CD4-positive, alpha-beta T cell treated with Interleukin-21 for 1 hour (primary cell): Measurements from ENCODE around the gene RASSF6.
"Not testable (repeated sequence)": the region's sequence is repeated elsewhere in the genome, so short reads cannot be mapped to it uniquely, and the experiment has no call there.

Source experiments
- DNase-seq: peaks from one replicate; pipeline ENCODE4 v3.0.0-alpha.2; 2020

RASSF6 gene, protein sequence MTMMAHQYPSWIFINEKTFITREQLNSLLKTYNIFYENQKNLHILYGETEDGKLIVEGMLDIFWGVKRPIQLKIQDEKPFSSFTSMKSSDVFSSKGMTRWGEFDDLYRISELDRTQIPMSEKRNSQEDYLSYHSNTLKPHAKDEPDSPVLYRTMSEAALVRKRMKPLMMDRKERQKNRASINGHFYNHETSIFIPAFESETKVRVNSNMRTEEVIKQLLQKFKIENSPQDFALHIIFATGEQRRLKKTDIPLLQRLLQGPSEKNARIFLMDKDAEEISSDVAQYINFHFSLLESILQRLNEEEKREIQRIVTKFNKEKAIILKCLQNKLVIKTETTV

DNA sequence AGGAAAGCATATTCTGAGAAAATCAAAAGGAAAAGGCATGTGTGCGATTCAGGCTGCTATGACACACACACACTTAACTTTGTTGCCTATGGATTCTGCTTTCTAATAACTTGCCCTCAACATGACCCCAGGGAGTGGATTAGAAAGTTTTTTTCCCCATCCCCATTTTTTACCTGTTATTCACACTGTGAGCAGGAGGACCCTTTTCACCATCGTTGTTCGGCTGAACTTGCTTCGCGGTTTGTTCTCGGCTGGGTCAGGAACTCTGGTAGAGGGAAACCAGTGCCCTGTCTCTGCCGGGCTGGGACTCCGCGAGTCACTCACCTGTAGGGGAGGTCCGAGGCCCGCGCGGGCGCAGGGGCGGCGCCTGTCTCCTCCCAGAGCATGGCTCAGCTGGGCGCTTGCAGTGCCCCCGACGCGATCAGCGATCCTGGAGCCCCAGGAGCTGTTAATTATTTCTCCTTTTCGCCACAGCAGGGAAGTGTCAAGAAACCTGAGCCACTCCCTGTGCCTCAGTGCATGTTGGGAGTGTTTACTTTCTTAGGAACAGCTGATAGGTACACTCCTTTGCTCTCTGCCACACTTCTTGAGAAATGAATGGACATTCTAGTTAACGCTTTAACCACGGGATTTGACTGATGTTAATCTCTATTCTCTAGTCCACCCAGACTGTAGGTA is at the start of gene RASSF6:
RASSF6 (minus strand) TSS at position 322 of the 678 bp plus-strand sequence. CDS start 8,641 bp downstream, outside the sequence.
- DNase-seq: no peak

DNA sequence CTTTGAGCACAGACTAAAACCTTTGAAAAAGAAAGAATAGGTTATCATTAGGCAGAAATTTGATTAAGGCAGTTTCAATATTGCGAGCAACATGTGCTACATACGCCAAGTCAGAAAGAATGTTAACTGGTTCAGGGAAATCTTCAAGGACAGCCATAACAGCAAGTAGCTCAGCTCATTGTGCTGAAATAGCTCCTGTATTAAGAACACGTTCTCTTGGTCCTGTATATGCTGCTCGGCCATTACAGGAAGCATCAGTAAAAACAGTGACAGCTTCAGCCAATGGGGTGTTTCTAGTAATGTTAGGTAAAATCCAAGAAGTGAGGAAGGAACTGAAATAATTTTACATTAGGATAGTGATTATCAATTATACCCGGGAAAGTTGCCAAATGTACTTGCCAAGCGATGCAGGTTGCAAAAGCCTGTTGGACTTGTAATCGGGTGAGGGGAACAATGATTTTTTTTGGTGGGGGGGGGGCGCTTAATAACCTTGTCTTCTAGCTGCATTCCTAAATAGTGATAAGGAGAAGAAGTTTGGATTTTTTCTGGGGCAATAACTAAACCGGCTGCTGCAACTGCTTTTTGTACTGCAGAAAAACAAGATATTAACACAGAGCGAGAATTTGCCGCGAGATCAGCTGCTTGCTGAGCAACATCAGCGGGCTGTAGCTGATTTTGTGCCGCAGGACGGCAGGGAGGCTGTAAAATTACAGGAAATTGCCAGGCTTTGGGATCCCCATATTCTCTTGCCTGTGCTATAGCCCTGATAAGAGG is 49.4 kb upstream of the RASSF6 start:
- no peak for DNase-seq

DNA sequence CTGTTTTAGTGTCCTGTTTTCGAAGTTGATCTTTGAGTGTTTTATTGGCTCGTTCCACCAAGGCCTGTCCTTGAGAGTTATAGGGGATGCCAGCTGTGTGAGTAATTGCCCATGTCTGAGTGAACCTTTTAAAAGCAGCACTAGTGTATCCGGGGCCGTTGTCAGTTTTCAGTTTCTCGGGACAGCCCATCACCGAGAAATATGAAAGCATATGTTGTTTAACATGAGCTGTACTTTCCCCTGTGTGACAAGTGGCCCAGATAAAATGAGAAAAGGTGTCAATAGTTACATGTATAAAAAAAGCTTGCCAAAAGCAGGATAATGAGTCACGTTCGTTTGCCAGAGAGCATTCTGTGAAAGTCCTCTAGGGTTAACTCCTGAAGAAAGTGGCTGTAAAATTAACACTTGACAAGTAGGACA is 48.6 kb upstream of the RASSF6 start:
- DNase-seq: no peak

DNA sequence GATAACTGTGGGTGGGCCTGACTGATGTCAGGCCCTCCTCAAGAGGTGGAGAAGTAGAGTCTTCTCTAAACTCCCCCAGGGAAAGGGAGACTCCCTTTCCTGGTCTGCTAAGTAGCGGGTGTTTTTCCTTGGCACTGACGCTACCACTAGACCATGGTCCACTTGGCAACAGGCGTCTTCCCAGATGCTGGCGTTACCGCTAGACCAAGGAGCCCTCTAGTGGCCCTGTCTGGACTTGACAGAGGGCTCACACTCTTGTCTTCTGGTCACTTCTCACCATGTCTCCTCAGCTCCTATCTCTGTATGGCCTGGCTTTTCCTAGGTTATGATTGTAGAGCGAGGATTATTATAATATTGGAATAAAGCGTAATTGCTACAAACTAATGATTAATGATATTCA is 45.7 kb upstream of the RASSF6 start:
- DNase-seq: not testable (repeated sequence)

DNA sequence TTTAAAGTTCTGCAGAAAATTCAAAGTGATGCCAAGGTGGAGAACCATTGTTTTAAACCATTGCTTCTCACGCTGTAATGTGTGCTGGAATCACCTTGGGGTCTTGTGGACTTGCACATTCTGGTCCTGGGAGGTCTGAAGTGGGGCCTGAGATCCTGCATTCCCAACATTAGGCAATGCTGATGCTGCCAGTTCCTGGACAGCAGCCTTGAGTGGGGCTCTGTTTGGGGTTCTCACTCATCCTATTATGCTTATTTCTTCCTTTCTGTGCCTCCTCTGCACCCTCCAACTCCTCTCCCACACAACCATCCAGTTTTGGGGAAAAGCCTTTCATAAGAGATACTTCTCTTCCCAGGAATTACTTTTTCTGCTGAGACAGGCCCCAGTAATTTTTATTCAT is 44.2 kb upstream of the RASSF6 start:
- no peak for DNase-seq

DNA sequence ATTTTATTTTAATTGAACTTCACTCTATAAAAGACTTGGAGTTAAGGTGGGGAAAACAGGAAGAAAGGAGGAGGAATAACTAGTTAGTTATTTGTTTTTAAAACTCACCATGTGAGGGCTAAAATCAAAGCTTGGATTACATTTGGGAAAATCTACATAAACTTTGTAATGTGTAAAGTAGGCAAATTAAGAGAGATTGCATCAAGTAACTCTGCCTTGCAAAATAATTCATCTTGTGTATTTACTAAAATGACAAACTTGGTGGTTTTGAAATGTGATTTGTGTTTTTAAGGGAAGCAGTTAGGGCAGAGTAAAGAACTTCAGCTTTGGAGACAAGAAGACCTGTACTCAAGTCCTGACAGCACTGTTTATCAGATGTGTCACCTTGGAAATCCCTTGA is 43.3 kb upstream of the RASSF6 start:
- DNase-seq: no peak

DNA sequence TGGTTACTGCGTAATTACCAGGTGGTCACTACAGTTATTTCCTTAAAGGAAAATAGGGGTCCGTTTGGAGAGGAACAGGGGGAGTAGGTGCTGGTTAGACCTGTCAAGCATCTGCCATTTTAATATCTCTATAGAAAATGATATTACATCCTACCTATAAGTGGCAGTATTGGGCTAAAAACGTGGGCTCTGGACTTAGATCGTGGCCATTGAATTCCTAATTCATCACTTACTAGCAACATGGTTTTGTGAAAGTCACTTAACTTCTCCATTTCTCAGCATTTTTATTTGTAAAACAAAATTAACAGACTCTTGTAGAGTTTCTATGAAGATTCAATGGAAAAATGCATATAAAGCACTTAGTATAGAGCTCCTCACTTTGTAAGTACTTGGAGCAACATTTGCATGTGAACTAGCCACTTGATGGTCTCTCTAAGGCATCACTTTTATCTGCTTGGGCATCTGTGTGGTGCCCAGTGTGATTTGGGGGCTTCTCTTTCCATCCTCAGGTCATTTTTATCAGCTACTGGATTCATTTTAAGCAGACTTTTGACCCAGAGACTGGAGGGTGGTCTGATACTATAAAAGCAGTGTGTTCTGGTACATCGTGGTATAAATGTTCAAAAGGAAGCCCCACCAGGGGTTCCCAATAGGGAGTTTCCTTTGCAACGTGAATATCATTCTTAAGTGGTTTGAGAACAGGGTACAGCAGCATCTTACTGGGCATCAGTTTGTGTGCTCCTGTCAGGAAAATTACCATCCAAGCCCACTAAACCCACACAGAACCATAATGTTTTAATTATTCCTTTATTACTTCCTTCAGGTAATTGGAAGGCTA is 42.7 kb upstream of the RASSF6 start:
- no peak for DNase-seq

DNA sequence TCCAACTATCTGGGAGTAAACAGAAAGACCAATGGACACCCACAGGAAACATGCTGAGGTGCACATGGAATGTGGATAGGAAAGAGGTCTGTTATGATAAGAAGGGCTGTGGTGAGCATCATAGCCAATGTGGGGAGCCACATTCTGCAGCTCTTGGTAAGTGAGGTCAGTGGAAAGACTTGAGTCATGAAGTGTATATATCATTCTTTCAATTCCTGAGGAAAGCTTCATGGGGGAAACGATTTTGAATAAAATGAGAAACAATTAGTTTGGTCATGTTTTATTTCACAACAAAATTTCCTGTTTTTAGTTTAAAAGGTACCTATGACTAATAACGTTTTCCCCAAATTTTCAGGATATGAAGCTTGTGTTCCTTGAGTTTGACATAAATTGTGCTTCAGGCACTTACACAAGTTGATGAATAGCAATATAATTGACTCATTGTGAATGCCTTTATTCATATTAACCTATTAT is 41.4 kb upstream of the RASSF6 start:
- no peak for DNase-seq

DNA sequence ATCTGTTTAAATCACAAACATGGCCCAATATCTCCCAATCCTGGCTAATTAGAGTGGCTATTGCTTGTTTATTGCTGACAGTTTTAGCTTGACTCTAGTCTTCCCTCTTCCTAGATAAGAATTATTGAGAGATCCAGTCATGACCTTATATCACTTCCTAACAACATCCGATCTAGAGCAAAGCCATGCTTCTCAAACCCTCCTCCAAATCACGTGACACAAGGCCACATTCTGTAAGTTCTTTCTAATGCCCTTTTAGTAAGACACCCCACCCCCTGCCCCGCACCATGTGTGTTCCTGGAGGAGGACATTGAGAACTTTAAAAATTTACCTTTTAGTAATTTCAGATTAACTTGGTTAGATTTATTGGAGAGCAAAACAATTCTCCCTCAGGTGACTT is 40.6 kb upstream of the RASSF6 start:
- DNase-seq: no peak

DNA sequence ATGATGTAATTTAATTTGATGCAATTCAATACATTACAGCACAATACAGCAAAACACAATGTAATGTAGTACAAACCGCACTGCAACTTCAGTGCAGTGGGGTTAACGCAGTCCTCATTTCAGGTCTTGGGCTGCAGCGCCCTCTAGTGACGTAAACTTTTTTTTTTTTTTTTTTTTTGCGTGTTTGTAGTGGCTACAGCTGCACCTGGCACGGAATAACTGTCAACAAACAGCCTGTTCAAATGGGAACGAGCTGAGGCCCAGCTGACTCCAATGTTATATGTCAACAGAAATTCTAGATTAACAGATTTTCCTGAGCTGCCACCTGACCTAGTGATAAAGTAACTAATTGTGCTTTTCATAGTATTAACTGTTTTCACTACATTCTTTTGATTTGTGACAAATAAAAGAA is 33.5 kb upstream of the RASSF6 start:
- peak; percentile 9 for DNase-seq

DNA sequence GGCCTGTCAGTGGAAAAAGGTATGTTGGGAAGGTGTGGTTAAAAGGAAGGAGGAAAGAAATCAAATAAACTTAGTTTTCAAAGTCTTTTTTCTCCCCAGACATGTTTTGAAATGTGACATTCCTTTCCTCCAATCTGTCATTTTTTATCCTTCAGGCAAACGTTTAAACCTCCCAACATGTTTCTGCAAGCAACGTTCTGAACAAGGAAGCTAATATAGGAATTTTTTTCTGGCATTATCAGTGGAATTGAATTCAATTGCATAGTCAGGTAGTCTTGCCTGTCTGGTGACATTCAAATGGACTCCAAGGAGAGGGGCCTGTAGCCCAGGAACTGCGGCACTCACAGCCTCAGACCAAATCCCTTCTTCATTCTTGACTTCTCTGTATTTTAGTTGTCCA is 30.0 kb upstream of the RASSF6 start:
- DNase-seq: no peak

DNA sequence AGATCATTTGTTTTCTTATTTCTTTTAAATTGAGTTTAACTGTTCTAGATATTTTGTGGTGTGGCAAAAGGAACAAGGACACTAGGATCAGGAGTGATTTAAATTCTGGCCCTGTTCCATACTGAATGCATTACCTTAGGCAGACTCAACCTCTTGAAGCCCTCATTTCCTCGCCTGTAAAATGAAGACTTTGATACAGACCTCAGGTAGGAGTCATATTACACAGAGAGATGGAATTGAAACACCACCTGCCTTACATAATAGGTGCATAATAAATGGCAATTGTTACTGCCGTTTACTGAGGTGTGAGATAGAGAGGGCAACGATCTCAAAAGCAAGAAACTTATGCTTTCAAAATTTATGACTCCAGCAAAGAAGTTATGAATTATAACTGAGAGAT is 28.2 kb upstream of the RASSF6 start:
- no peak for DNase-seq

DNA sequence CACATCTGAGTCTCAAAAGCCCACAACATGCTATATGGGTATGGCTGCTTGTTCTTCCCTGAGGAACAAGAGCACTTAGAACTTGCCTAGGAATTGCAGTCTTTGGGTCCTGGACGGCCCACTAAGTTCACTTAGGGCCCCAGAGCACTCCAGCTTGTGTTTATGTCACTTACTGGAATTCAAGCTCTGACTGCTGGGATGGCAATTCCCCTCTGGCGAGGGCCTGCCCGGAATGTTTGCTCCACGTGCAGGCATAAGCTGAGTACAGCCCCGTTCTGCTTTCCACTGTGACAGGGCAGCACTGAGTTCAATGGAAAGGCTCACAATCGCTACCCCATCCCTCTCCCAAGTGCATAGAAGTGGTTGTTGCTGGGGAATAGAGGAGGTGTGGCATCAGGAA is 25.9 kb upstream of the RASSF6 start:
- no peak for DNase-seq

DNA sequence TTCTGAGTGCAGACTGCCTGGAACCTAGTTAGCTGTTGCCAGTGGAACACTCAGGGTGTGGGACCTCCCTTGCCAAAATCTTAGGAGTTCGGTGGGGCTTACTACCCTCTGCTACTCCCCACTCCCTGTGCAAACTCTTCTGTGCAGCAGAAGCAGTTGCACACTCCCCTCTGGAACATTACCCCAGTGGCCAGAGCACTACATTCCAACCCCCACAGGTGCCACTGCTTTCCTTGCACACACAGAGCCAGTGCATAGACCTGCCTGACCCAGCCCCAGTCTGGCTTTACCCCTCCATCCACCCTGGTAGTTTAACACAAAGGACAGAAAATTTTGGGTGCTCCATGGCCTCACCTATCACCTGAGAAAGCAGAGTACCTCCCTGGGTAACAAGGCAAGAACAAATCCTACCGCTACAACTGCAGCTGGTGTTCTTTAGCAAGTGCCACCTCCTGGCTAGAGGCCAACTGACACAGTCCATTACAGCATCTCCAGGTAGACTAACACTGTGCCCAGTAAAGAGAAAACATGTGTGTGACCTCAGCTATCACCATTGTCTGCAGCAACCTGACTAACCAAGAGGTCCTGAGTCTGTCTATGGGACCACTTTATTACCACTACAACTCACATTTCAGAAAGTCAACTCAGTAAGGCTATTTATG is 11.5 kb upstream of the RASSF6 start:
- DNase-seq: no peak

DNA sequence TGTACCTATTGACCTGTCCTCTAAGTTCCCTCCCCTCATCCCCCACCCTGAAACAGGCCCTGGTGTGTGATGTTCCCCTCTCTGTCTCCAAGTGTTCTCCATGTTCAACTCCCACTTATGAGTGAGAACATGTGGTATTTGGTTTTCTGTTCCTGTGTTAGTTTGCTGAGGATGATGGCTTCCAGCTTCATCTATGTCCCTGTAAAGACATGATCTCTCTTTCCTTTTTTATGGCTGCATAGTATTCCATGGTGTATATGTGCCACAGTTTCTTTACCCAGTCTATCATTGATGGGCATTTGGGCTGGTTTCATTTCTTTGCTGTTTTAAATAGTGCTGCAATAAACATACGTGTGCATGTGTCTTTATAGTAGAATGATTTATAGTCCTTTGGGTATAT is 8.6 kb upstream of the RASSF6 start:
- not testable (repeated sequence) for DNase-seq

DNA sequence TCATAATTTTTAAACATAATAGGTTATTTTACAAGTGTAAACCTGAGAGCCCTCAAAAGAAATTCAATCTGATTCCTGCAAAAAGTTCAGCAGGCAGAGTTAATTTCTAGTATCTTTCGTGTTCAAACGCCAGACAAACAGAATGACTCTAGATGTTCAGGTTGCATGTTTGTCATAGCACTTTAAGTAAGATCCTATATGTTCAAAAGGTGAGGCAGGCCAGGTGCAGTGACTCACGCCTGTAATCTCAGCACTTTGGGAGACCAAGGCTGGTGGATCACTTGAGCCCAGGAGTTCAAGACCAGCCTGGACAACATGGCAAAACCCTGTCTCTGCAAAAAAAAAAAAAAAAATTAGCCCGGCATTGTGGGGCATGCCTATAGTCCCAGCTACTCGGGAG is 1.1 kb upstream of the RASSF6 start:
- no peak for DNase-seq

DNA sequence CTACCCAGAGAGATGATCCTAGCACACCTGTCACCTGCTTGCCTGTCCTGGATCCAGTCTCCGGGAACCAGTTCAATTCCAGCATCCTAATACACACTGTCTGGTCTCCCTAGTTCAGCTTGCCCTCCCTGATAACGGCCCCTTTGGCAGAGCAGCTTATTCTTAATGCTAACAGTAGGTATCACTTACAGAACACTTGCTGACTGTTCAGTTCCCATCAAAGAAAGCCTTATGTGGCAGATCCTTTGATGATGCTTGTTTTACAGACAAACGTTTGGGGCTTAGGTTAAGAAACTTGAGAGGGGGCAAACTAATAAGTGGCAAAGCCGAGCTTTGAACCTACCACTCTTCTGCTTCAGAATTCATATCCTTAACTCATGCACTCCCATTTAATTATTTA is 890 bp downstream of the RASSF6 start:
- no peak for DNase-seq

DNA sequence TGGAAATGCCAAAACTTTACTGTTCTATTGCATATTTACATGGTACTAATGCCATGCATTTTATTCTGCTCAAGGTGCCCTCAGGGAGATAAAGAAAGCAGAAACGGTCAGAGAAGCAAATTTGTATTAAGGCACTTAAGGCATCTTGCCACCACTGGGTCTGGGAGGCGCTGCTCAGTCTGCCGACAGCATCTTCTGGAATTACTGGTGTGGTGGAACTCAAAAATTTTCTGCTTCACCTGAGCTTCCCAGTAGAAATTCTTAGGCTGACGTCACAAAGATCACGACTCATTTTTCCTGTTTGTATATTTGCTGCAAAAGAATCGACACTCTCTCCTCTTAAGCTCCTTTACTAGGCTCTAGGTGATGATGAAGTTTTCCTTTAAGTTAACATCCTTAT is 3.0 kb downstream of the RASSF6 start:
- no peak for DNase-seq

DNA sequence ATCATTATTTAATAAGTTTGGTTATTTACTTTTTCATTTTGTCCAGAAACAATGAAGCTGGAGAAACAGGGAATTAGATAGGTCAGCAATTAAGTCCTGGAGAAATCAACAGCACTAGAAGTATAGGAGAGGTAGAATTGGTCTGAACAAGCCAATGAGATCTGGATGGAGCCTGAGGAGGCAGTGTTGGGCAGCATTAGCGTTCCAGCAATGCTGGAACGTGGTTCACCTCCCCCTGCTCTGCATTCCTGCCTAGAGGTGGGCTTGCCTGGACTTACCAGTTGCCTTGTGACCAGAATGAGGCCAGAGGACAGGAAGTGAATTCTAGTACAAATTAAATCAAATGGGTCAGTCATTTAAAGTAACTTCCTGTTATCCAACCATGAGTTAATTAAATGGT is 4.6 kb downstream of the RASSF6 start:
- DNase-seq: no peak

DNA sequence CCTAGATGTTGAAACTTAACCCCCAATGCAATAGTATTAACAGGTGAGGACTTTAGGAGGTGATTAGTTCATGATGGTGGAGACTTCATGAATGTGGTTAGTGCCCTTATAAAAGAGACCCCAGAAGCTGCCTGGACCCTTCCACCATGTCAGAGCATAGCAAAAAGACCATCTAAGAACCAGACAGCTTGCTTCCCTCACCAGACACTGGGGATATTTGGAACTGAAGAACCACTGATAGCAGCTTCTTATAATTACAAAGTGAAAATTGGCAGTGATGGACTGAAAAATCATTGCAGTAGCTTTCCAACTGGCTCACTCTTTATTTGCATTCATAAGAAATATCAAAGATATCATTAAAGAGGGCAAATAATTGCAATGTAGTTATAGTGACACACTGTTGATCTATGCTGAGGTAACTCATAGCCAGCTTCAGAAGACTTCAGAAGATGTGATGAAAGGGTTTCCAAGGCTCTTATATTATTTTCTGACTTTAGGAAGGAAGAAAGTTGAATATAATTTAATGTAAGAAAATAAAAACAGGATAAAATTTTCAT is 5.8 kb downstream of the RASSF6 start:
- DNase-seq: no peak

DNA sequence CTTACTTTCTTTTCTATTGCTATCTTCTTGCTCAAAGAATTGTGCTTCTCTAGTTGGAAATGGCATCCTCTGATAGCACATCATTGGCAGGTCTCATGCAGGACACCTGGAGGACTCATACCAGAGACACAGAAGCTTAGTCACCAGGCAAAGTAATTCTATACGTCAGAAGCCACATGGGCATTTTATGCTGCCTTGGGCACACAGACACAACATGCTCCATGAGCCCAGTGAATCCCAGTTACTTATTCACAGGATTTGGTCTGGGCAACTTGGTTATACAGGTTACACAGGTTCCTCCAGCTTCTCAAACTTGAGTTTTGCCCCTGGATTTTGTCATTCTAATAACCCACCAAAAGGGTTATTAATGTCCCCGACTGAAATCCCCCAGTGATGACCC is 7.1 kb downstream of the RASSF6 start:
- DNase-seq: no peak

DNA sequence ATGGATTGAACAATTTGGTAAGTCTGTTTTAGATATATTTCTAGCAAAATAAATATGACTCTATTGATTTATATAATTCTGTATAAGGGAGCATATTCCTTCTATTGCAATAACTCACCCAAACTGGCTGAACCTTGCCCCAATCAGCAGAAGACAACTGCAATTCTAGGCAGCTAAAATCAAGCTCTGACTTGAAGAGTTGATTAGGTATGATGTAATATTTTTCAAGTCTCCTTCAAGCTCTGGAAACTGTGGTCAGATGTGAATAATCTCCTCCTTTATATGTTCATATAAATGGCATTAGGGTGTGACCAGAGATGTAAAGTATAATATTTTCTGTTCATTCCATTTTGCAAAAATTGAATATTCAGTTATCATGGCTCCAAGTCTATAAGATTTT is 8.2 kb downstream of the RASSF6 start:
- DNase-seq: no peak
